ENCODE results near the gene LARGE1. TPM values are rescaled to one million over a fixed set of nuclear protein-coding genes. Genes with fewer than 3 reads are reported as not detected.

The LARGE1 gene
- polyA plus RNA-seq, 1 experiment: 8.5 TPM

DNA sequence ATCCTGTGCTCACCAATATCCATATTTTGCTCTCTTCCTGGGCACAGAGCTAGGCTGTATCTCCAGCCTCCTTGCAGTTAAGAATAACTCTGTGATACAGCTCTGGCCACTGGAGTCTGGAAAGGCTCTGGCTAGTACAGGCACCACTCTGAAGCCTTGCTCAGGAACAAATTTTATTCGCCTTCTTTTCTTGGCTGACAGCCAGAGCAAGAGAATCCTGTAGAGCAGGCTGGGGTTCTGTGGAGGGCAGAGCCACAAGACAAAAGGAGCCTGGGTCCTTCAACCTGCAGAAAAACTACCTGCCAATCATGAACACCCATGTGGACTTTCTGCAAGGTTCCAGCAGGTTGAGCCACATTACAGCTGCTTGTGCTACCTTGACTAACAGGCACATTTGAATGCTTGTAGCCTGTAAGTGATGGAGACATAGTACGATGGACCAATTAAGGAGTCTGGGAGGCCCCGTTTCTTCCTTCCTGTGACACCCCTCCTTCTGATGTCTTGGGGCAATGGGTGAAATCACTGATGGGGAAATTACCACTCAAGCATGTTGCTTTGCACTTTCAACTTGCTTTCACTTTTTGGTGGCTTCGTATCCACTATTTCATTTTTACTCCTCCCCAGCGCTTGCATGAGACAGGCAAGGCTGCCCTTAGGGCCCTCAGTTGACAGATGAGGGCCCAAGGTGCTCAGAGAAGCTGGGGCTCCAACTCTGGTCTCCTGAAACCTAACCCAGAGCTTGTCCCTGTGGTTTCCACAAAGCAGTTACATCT is 594.9 kb downstream of the LARGE1 start:
- no peak for DNase-seq (ENCODE audit: low read depth)
- POLR2A ChIA-PET: no interaction called here
- H3K27me3 ChIP-seq (ENCODE audit: control insufficient read depth, insufficient read depth, low read length): no peaks in the 10 kb centered on the region
- no peak overlapping the region for H3K4me3 ChIP-seq (ENCODE audit: low read depth, low read length)
- TF ChIP-seq, protein P1, sequence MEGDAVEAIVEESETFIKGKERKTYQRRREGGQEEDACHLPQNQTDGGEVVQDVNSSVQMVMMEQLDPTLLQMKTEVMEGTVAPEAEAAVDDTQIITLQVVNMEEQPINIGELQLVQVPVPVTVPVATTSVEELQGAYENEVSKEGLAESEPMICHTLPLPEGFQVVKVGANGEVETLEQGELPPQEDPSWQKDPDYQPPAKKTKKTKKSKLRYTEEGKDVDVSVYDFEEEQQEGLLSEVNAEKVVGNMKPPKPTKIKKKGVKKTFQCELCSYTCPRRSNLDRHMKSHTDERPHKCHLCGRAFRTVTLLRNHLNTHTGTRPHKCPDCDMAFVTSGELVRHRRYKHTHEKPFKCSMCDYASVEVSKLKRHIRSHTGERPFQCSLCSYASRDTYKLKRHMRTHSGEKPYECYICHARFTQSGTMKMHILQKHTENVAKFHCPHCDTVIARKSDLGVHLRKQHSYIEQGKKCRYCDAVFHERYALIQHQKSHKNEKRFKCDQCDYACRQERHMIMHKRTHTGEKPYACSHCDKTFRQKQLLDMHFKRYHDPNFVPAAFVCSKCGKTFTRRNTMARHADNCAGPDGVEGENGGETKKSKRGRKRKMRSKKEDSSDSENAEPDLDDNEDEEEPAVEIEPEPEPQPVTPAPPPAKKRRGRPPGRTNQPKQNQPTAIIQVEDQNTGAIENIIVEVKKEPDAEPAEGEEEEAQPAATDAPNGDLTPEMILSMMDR (IDR thresholded peaks at IDR 0.05; ENCODE audit: insufficient read depth, low read depth, low read length): no peak
- CTCF ChIA-PET: interaction anchor here (1.0 kb wide), 1 partner anchor 13 kb away, joined by 3 read pairs; no protein-coding TSS in a partner anchor
- no peaks in the 10 kb centered on the region for H3K36me3 ChIP-seq (ENCODE audit: control insufficient read depth, insufficient read depth, low read length)

DNA sequence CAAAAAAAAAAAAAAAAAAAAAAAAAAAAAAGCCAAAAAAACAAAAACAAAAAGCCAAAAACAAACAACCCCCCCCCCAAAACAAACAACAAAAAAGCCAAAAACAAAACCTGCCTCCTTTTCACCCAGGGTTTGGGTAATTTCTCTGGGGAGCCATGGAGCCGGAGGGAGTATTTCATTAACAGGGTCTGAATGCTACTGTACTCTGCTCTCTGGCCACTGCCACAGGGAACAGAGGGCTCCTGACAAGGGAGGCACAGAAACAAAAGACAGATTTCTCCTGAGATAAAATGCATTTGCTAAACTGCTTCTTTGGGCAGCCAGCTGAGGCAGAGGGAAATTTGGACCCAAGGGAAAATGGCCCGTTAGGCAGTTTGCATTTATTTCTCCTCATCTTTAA is 596.0 kb downstream of the LARGE1 start:
- ChIA-PET POLR2A (no interaction called here), CTCF (no interaction called here)
- DNase-seq (ENCODE audit: low read depth): no peak
- H3K27me3 ChIP-seq (ENCODE audit: control insufficient read depth, insufficient read depth, low read length): no peaks in the 10 kb centered on the region
- no peaks in the 10 kb centered on the region for H3K36me3 ChIP-seq (ENCODE audit: control insufficient read depth, insufficient read depth, low read length)
- no peak overlapping the region for H3K4me3 ChIP-seq (ENCODE audit: low read depth, low read length)
- TF ChIP-seq, protein P1 (IDR thresholded peaks at IDR 0.05; ENCODE audit: insufficient read depth, low read depth, low read length): no peak

GRCh38 chr22:33321466-33321865 is 598.8 kb downstream of the LARGE1 start:
- DNase-seq (ENCODE audit: low read depth): no peak
- ChIA-PET POLR2A (no interaction called here), CTCF (interaction anchor here (1.1 kb wide), 1 partner anchor 19 kb away, joined by 3 read pairs; no protein-coding TSS in a partner anchor)
- TF ChIP-seq, protein P1 (IDR thresholded peaks at IDR 0.05; ENCODE audit: insufficient read depth, low read depth, low read length): no peak
- Histone ChIP-seq H3K36me3 (ENCODE audit: control insufficient read depth, insufficient read depth, low read length) (no peaks in the 10 kb centered on the region), H3K4me3 (ENCODE audit: low read depth, low read length) (no peak overlapping the region), H3K27me3 (ENCODE audit: control insufficient read depth, insufficient read depth, low read length) (no peaks in the 10 kb centered on the region)

- no peak for DNase-seq (ENCODE audit: low read depth)
- CTCF ChIA-PET: interaction anchor here (1.5 to 2.2 kb wide), 2 partner anchors 7 to 13 kb away, joined by 3 to 5 read pairs; no protein-coding TSS in a partner anchor
- Histone ChIP-seq H3K27me3 (ENCODE audit: control insufficient read depth, insufficient read depth, low read length) (no peaks in the 10 kb centered on the region), H3K36me3 (ENCODE audit: control insufficient read depth, insufficient read depth, low read length) (no peaks in the 10 kb centered on the region), H3K4me3 (ENCODE audit: low read depth, low read length) (no peak overlapping the region)
- TF ChIP-seq, protein P1 (IDR thresholded peaks at IDR 0.05; ENCODE audit: insufficient read depth, low read depth, low read length): no peak
- POLR2A ChIA-PET: no interaction called here
Observed at GRCh38 chr22:33315954-33316353, 604.3 kb downstream of the LARGE1 start.

- DNase-seq (ENCODE audit: low read depth): no peak
- POLR2A ChIA-PET: no interaction called here
- Histone ChIP-seq H3K36me3 (ENCODE audit: control insufficient read depth, insufficient read depth, low read length) (no peaks in the 10 kb centered on the region), H3K4me3 (ENCODE audit: low read depth, low read length) (no peak overlapping the region), H3K27me3 (ENCODE audit: control insufficient read depth, insufficient read depth, low read length) (no peaks in the 10 kb centered on the region)
- CTCF ChIA-PET: interaction anchor here (0.7 to 2.2 kb wide), 4 partner anchors 12 to 161 kb away, joined by 3 to 5 read pairs (median 4); no protein-coding TSS in a partner anchor
- TF ChIP-seq, protein P1 (IDR thresholded peaks at IDR 0.05; ENCODE audit: insufficient read depth, low read depth, low read length): no peak
Observed at GRCh38 chr22:33315117-33315516, 605.2 kb downstream of the LARGE1 start.

All from BJ (cell line).